ENCODE data around the gene PNKP.

Gene PNKP

DNA sequence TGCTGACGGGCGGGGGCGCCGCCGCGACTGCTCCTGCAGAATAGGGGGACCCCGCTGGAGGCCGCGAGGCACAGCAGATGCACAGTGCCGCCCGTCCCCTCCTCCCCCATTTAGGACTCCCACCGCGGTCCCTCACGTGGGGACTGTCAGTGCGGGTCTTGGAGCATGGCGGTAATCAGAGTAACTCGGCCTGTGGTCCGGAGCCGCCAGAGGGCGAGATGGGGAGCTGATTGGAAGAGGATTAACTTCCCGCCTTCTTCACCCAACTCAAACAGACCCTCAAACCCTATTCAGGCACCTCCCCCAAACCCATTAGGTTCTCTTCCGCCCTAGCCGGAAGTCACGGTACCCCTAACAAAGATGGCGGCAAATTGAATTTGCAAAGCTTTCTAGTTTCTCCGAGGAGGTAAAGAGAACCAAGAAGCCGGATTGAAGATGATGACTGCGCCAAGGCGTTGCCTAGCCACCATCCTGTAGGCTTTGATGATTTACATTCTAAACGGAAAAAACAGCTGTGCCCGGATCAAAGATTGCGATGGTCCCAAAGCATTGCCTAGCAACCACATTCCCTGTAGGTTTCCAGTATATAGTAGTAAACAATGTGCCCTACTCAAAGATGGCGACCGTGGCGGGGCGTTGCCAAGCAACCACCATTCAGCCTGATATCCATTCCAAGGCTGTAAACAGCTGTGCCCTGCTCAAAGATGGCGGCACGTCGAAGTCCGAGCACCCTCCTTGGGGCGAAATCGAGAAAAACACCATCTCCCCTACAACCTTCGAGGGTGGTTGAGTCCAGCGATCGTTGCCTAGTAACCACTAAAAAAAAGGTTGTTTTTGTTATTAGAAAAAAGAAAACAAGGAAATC lies 54.1 kb downstream of the PNKP start, which contains the start of gene FUZ:
TSS of gene FUZ (minus strand) at position 296 of the 865 bp plus-strand sequence. CDS start at position 110, 186 bp downstream.
- Histone ChIP-seq H3K4me3 (ENCODE audit: low read length in 2 of 2) (peak within 1 kb of the TSS; percentile 86 to 91), H3K36me3 (ENCODE audit: control insufficient read depth in 2 of 2, insufficient read depth in 2 of 2, low read length in 2 of 2) (no peaks in the 10 kb centered on the region), H3K27me3 (ENCODE audit: control insufficient read depth in 2 of 2, insufficient read depth in 2 of 2, low read length in 2 of 2) (no peaks in the 10 kb centered on the region), H3K27ac (ENCODE audit: low read depth in 2 of 2, low read length in 2 of 2) (peak within 1 kb of the TSS; percentile 82), H3K4me1 (ENCODE audit: control insufficient read depth in 2 of 2, insufficient read depth in 2 of 2, low read length in 2 of 2) (peaks cover 8 to 10% of the 10 kb centered on the region in 2 donors), H3K9ac (ENCODE audit: low read depth in 1 of 2, low read length in 2 of 2) (peak within 1 kb of the TSS; percentile 56 to 63), H3K9me3 (ENCODE audit: control insufficient read depth in 2 of 2, low read length in 2 of 2) (no peaks in the 10 kb centered on the region)

DNA sequence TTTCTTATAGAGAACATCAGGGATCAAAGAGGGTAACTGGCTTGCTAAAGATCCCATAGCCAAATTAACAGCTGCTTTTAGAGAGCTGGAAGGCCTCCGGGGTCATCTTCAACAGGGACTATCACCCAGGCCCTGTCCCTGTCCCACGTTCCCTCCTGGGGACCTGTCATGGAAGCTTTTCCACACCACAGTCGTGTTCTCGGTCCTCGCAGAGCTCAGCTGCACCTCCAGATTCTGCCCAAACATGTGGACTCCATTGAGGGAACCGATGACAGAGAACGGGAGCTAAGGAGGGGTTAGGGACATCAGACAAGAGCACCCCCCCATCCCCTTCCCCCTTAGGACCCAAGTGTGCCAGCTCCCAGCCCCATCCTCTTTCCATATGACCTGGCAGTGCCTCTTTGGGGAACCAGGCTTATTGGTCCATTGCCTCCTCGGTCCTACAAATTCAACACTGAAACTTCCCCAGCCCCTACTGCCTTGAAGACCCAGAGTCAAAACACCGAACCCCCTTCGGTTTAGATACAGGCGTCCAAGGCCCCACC lies 54.9 kb downstream of the PNKP start:
- H3K4me1 ChIP-seq (ENCODE audit: control insufficient read depth in 2 of 2, insufficient read depth in 2 of 2, low read length in 2 of 2), result peaks cover 8 to 10% of the 10 kb centered on the region in 2 donors
- no peaks in the 10 kb centered on the region for H3K36me3 ChIP-seq (ENCODE audit: control insufficient read depth in 2 of 2, insufficient read depth in 2 of 2, low read length in 2 of 2)
- no peaks in the 10 kb centered on the region for H3K9me3 ChIP-seq (ENCODE audit: control insufficient read depth in 2 of 2, low read length in 2 of 2)
- H3K27me3 ChIP-seq (ENCODE audit: control insufficient read depth in 2 of 2, insufficient read depth in 2 of 2, low read length in 2 of 2), result no peaks in the 10 kb centered on the region
- peak overlapping the region; percentile 86 to 91 for H3K4me3 ChIP-seq (ENCODE audit: low read length in 2 of 2)
- H3K27ac ChIP-seq (ENCODE audit: low read depth in 2 of 2, low read length in 2 of 2), result peak overlapping the region; percentile 82
- peak overlapping the region; percentile 56 to 63 for H3K9ac ChIP-seq (ENCODE audit: low read depth in 1 of 2, low read length in 2 of 2)

DNA sequence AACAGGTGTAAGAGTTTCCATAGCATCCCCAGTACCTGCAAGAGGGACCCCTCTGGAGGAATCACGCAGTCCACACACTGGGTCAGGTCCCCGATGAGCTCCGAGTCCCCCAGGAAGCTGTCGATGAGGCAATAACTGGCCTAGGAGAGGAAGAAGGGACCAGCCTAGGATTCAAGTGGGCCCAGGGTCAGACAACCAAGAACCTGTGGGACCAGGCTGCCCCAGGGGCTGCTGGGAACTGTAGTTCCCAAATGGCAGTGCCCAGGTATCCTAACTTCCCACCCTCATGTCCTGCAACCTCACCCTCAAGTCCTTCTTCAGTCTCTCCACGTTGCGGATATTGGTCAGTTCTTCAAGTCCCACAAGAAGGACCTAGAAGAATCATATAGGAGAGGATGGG lies 56.0 kb downstream of the PNKP start:
- H3K36me3 ChIP-seq (ENCODE audit: control insufficient read depth in 2 of 2, insufficient read depth in 2 of 2, low read length in 2 of 2), result peaks cover 0 to 2% of the 10 kb centered on the region in 2 donors
- no peak overlapping the region for H3K4me3 ChIP-seq (ENCODE audit: low read length in 2 of 2)
- peaks cover 8 to 10% of the 10 kb centered on the region in 2 donors for H3K4me1 ChIP-seq (ENCODE audit: control insufficient read depth in 2 of 2, insufficient read depth in 2 of 2, low read length in 2 of 2)
- H3K9me3 ChIP-seq (ENCODE audit: control insufficient read depth in 2 of 2, low read length in 2 of 2), result no peaks in the 10 kb centered on the region
- no peak overlapping the region for H3K9ac ChIP-seq (ENCODE audit: low read depth in 1 of 2, low read length in 2 of 2)
- no peaks in the 10 kb centered on the region for H3K27me3 ChIP-seq (ENCODE audit: control insufficient read depth in 2 of 2, insufficient read depth in 2 of 2, low read length in 2 of 2)
- no peak overlapping the region for H3K27ac ChIP-seq (ENCODE audit: low read depth in 2 of 2, low read length in 2 of 2)

All from mucosa of rectum (tissue), 2 donors.